GM18907 (cell line): ENCODE data around the gene DLX2.

ENCODE experiments used
- ATAC-seq: cut with Tn5 transposase; IDR thresholded peaks from one replicate; pipeline ENCODE4 v1.9.1; 2021; ENCODE audit warnings: mild to moderate bottlenecking, moderate library complexity; ENCODE audit not compliant: unreplicated experiment

The DLX2 gene

GRCh38 chr2:172056293-172056692 is 46.4 kb downstream of the DLX2 start:
- no peak for ATAC-seq

- no peak for ATAC-seq
Observed at GRCh38 chr2:172053486-172053885, 49.2 kb downstream of the DLX2 start.

- ATAC-seq, result no peak
Observed at GRCh38 chr2:172052000-172052983, 50.4 kb downstream of the DLX2 start.

GRCh38 chr2:172050479-172051125 is 52.1 kb downstream of the DLX2 start:
- no peak for ATAC-seq

GRCh38 chr2:172049567-172050120 is 53.1 kb downstream of the DLX2 start:
- ATAC-seq, result no peak
